ENCODE measurements around the gene LCOR. TPM values are rescaled to one million over a fixed set of nuclear protein-coding genes. Genes with fewer than 3 reads are reported as not detected.

The LCOR gene
- total and polyA plus RNA-seq, 2 of the 4 experiments (the other 2 are of a cell fraction): 3.7 to 36.9 TPM

GRCh38 chr10:96975136-96975535 is 143.0 kb downstream of the LCOR start:
- no peaks in the 10 kb centered on the region for H3K4me1 ChIP-seq (ENCODE audit: control insufficient read depth, insufficient read depth, low read length)
- BruUV-seq (replicated peaks): no TSS peak
- H3K79me1 ChIP-seq (ENCODE audit: low read depth in 1 of 2, low read length in 2 of 2): peaks cover 0 to 4% of the 10 kb centered on the region in 2 experiments; a peak in 1 of 4 replicates
- H2BK15ac ChIP-seq (ENCODE audit: low read depth, low read length): no peak overlapping the region
- no peak overlapping the region for H3K4me2 ChIP-seq (ENCODE audit: low read depth, low read length)
- no peak overlapping the region for H2AK5ac ChIP-seq (ENCODE audit: low read depth, low read length)
- no CpG with 5 or more reads among the region's 2 CpGs for WGBS, 2 experiments (ENCODE audit: extremely low coverage in 2 of 2, insufficient read length in 1 of 2)
- CTCF ChIA-PET: interaction anchor here (0.6 kb wide), 1 partner anchor 21 kb away, joined by 3 read pairs; no protein-coding TSS in a partner anchor
- no peak overlapping the region for H3K23ac ChIP-seq (ENCODE audit: low read depth, low read length)
- H3K36me3 ChIP-seq (ENCODE audit: control insufficient read depth, insufficient read depth, low read length): no peaks in the 10 kb centered on the region
- H3K27me3 ChIP-seq (ENCODE audit: control insufficient read depth, insufficient read depth, low read length): no peaks in the 10 kb centered on the region
- ATAC-seq (ENCODE audit: low read depth) (no peak), DNase-seq (no peak)
- no peak overlapping the region for H2BK120ac ChIP-seq (ENCODE audit: low read depth, low read length)
- H3K14ac ChIP-seq (replicated peaks; ENCODE audit: low read depth, low read length): no peak overlapping the region
- H4K20me1 ChIP-seq (ENCODE audit: insufficient read depth, low read length): no peaks in the 10 kb centered on the region
- H3K4me3 ChIP-seq (ENCODE audit: insufficient read depth, low read depth, low read length): no peak overlapping the region
- no peak overlapping the region for H2AFZ ChIP-seq (replicated peaks; ENCODE audit: low read length, poor library complexity)
- in situ Hi-C loops (cut with MboI; ENCODE audit: low sequenced_read_pairs) (no loop called here), dilution Hi-C loops (cut with HindIII; ENCODE audit: low sequenced_read_pairs, unreplicated experiment) (no loop called here), intact Hi-C loops (cut with micrococcal nuclease) (no loop called here)
- POLR2A ChIA-PET (ENCODE audit: unreplicated experiment): no interaction called here
- no peak overlapping the region for H4K91ac ChIP-seq (ENCODE audit: insufficient read depth, low read depth, low read length)
- H3K9me1 ChIP-seq (ENCODE audit: insufficient read depth, low read length): no peaks in the 10 kb centered on the region
- no peak overlapping the region for H2BK5ac ChIP-seq (ENCODE audit: low read depth, low read length, poor library complexity, severe bottlenecking)
- no peaks in the 10 kb centered on the region for H3K9me3 ChIP-seq (ENCODE audit: control insufficient read depth, insufficient read depth, low read length)
- TF ChIP-seq NFE2L2 (IDR thresholded peaks at IDR 0.05; ENCODE audit: low read depth, low read length): no peak
- no peak for TF ChIP-seq BHLHE40 (IDR thresholded peaks at IDR 0.05; ENCODE audit: low read depth, low read length)
- TF ChIP-seq USF2 (IDR thresholded peaks at IDR 0.05; ENCODE audit: low read depth, low read length): no peak
- no peak for TF ChIP-seq MAZ (IDR thresholded peaks at IDR 0.05; ENCODE audit: borderline replicate concordance, low read depth, low read length)
- no peak for TF ChIP-seq FOS (IDR thresholded peaks at IDR 0.05; ENCODE audit: low read depth, low read length)
- TF ChIP-seq CEBPB (IDR thresholded peaks at IDR 0.05; ENCODE audit: low read depth, low read length): no peak
- no peak for TF ChIP-seq RFX5 (IDR thresholded peaks at IDR 0.05; ENCODE audit: low read depth, low read length)
- H3K56ac ChIP-seq (ENCODE audit: extremely low read depth, insufficient read depth, low read length): no peak overlapping the region
- H4K5ac ChIP-seq (ENCODE audit: low read depth, low read length): no peak overlapping the region
- no peak overlapping the region for H3K9ac ChIP-seq (ENCODE audit: low read depth, low read length)
- H3K4ac ChIP-seq (ENCODE audit: low read depth, low read length): no peak overlapping the region
- H3K27ac ChIP-seq (ENCODE audit: insufficient read depth, low read length): no peak overlapping the region
- H2AK9ac ChIP-seq (replicated peaks; ENCODE audit: low read depth, low read length, poor library complexity): no peak overlapping the region
- H3K18ac ChIP-seq (ENCODE audit: low read depth, low read length): no peak overlapping the region
- H4K8ac ChIP-seq (ENCODE audit: low read depth in 2 of 2, low read length in 2 of 2): no peak overlapping the region
- no peak overlapping the region for H2BK20ac ChIP-seq (ENCODE audit: low read depth, low read length)

Measured in IMR-90 (cell line).